Activated CD8-positive, alpha-beta memory T cell treated with anti-CD3 and anti-CD28 coated beads, Interleukin-2, amount 50 U/mL, for 24 hours (primary cell): ENCODE measurements around the gene ETS1.

ENCODE experiments used
- DNase-seq: peaks from one replicate; pipeline ENCODE4 v3.0.0-alpha.2; 2020; ENCODE audit errors: extremely low read depth

Gene ETS1

GRCh38 chr11:128500493-128500892 is 86.9 kb downstream of the ETS1 start:
- DNase-seq = no peak

DNA sequence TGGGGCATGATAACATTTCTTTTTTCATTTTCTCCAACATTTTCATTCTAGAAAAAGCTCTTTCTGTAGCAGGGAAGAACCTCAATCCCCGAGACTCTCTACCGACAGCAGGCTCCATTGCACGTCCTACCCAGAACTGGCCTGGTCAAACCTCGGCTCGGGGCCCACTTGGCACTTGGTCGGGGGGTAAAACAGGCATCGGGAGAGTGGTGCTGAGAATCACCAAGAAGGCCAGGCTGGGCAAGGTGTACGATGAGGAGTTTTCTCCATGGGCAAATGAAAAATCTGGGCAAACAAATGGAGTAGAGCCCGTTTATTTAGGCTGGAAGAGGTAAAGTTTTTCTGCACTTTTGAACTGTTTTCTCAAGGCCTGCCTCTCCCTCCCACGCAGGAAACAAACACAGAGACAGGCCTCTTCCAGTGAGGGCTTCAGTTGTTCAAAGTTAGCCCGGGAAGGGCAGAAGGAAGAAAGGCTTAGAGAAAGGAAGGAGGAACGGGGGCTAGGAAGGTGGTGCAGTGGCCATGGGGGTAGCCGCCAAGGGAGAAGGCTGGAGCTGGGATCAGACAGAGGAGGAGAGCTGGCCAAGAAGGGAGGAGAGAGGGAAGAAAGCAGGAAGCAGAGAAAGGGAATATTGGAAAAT is 87.6 kb downstream of the ETS1 start:
- DNase-seq = no peak

- DNase-seq = no peak
Observed at GRCh38 chr11:128498721-128499245, 88.6 kb downstream of the ETS1 start.

DNA sequence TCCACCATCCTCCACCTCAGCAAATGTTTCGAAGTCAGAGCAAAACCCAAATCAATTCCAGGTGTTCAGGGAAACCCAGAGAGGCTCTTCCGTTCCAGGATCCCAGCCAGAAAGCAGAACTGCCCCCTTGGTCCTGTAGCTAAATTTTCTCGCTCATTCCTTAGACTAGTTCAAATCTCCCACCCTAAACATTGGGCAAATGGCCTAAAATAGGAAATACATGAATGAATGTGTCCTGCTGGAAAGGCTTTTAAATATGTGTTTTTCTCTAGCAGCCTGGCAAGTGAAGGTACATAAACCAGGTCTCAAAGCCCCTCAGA is 89.6 kb downstream of the ETS1 start:
- no peak for DNase-seq

- no peak for DNase-seq
Observed at GRCh38 chr11:128497061-128497775, 90.1 kb downstream of the ETS1 start.

GRCh38 chr11:128496692-128497060 is 90.7 kb downstream of the ETS1 start:
- DNase-seq = no peak

DNA sequence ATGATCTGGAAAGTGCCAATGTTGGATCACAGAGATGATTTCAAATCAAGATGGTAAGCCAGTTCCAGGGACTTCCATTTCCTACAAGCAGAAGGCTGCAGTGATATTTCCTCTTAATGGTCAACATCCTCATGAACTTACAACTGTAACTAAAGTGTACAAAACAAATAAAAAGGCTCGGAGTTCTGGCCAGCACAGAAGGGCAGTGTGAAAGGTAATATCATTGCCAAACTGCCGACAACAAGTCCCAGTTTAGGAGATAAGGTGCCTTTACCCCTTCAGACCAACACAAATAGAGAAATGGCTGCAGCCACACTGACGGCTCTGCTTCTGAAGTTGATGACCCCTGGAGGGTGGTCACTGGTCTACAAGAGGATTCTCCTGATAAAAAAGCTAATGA is 91.1 kb downstream of the ETS1 start:
- no peak for DNase-seq

GRCh38 chr11:128494418-128495332 is 92.7 kb downstream of the ETS1 start:
- DNase-seq = no peak

- no peak for DNase-seq
Observed at GRCh38 chr11:128493570-128493965, 93.8 kb downstream of the ETS1 start.

- DNase-seq = no peak
Observed at GRCh38 chr11:128492903-128493569, 94.3 kb downstream of the ETS1 start.

DNA sequence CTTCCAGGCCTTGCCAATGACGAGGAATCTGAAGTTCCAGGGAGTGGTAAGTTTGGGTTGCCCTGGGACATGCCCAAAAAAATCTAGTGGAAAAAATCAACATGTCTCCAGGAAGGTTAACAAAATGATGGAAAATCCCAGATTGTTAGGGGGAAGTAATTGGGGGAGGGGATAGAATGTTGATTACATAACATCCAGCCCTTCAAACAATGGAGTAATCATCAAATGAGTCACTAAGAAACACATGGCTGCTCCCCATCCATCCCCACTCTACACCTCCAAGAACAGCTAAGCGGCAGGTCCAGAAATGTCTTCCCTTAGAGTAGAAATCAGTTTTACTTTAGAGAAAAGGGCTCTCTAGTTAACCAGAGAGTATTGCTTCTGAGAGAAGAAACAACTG is 94.9 kb downstream of the ETS1 start:
- no peak for DNase-seq

DNA sequence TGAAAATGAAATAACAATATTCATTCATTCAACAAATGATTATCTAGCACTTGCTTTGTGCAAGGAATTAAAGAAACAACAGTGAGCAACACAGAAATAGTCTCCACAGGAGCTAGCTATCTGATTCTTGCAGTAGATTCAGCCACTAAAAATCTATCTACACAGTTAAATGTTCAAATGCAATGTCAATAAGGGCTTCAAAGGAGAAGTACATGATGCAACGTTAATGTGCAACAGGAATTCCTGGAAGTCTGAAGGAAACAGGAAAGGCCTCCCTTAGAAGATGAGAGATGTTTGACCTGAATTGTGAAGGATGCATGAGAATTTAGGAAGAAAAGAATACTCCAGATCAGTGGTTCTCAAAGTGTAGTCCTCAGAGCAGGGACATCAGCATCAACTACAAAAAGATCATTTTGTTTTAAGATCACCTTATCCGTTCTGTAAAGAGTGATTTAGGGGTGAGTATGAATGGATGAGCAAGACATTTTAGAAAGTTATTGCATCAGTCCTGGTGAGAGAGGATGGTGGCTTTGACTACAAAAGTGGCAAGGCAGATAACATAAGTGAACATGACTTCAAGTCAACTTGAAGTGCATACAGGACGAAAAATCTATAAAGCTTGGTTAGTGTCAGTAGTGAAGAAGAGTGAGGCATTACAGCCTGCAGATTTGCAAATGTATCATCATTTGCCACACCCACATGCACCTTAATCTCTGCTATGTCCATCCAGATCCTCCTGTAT is 96.0 kb downstream of the ETS1 start:
- DNase-seq = no peak

DNA sequence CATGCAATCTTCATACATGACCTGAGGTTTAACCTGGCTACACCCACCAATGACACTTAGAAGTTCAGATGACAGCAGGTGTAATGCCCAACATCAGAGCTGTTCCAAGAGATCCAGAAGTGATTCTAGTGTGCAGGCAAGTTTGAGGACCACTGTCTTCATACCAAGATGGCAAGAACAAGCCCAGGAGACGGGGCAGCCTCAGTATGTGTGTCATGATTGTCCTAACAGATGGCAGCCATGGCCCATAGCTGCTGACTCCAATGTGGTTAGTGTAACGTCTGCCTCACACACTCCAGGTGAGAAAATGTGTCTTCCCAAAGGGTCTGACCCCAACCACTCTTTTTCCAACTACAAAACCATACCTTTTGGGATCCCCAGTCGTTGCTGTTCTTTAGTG is 97.3 kb downstream of the ETS1 start:
- DNase-seq = no peak

DNA sequence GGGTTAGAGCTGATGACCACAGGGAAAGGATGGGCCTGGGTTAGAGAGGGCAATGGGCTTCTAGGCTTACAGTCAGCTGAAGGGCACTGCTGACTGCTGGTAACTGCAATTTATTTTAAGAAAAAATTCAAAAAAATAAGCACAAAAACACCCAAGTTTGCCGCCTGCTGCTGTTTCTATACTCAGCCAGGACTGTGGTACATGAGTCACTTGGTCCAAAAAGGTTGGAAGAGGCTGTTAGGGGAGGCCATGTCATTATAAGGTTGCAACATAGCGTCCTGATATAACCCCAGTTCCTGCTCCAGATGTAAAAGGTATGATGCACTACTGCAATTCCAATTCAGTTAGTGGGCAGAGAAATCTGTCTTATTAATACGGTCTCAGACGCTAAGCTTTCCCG is 98.9 kb downstream of the ETS1 start:
- no peak for DNase-seq

DNA sequence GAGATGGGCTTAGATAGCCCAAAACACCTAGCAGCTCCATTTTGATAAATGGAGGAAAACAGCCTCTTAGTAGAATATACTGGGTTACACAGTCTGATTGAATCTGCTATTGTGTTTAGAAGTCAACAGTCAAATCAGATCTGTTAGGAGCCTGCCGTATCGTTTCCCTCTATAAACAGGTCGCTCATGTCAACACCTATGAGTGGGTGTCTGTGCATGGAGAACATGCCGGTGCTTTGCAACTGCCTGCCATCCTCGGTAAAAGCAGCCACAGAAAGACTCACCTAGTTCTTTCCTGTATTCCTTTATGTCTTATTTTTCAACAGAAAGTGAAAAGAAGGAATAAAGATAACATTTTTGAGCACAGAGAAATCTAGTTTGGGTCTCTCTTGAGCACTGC is 99.4 kb downstream of the ETS1 start:
- DNase-seq = no peak

DNA sequence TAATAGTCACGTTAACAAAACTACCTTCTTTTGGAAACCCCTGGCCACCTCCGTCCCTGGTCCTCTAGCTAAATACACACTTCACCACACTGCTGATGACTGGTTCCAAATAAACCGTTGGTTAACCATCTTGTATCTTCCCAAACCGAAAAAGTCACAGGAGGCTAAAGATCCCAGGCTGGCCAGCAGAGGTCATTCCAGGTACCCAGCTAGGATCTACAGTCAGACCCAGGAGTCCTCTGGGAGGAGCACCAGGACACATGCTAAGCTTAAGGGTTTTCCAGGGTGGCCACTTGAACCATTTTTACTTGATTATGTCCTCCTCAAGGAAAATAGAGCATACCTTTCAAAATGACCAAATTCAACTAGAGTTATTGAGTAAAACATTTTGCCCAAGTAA is 103.2 kb downstream of the ETS1 start:
- no peak for DNase-seq

GRCh38 chr11:128483211-128483788 is 104.1 kb downstream of the ETS1 start:
- DNase-seq = no peak

- no peak for DNase-seq
Observed at GRCh38 chr11:128482512-128483191, 104.7 kb downstream of the ETS1 start.

GRCh38 chr11:128482092-128482491 is 105.3 kb downstream of the ETS1 start:
- no peak for DNase-seq

GRCh38 chr11:128481135-128481534 is 106.2 kb downstream of the ETS1 start:
- DNase-seq = no peak
